ENCODE results near the gene FZD10. TPM values are rescaled to one million over a fixed set of nuclear protein-coding genes. Genes with fewer than 3 reads are reported as not detected.

The FZD10 gene
- total and polyA plus RNA-seq, 2 of the 8 experiments (the other 6 are each of a cell fraction or from before 2014, with no cell fraction given): 0.11 to 0.60 TPM

DNA sequence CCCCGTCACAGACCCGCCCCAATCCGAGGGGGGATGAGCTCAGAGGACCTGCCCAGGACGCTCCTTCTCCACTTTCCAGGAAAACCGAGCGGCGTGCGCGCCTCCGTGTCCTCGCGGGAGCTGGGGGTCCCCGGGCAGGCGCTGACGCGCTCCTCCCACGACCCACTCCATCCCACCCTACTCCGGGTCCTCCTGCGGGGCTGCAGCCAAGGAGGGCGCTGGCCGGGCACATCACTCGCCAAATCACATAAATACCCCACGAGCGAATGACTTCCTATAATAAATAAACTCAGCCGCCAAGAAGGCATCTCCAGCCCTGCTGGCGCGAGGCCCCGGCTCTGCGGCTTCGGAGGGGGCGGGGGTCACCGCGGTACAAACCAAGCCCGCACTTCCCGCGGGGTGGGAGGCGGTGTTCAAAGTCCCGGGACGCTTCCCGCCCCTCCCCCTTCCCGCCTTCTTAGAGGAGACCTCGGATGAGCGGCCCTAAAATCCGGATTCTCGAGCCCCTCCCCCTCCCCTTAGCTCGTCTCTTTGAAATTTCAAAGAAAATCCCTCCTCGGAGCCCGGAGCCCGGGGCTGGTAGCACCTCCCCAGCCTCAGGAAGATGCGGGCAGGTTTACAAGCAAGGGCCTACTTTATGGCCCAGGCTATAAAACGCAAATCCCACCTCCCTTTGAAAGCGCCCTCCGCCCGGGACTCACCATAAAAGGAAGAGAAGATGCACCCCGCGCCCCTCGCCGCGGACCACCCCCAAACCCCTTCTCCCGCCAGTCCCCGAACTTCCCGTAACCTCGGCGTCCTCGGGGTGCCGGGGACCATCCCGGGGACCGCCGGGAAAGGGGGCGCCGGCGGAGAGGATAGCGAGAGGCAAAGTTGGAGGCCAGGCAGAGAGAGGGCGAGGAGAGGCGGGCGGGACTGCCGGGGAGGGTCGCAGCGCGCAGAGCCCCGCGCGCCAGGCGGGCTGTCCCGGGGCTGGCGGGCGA is 712 bp upstream of the FZD10 start:
- FAIRE-seq (no peak), DNase-seq (ENCODE audit: low read depth in 1 of 2, low spot score in 2 of 2) (peak; percentile 59 to 81)
- Histone ChIP-seq H3K23ac (ENCODE audit: insufficient read length) (no peak overlapping the region), H4K8ac (ENCODE audit: extremely low read depth, insufficient read depth, low read length) (peak overlapping the region; percentile 79; the same call in 1 of the 2 replicates), H2BK12ac (ENCODE audit: low read depth, low read length) (peak overlapping the region; percentile 50; the same call in 1 of the 2 replicates), H3K4me1 (replicated peaks in 1 of 4; ENCODE audit: control insufficient read depth in 3 of 4, insufficient read depth in 4 of 4, low read length in 3 of 4) (peaks cover 7 to 40% (median 33%) of the 10 kb centered on the region in 4 experiments), H3K27me3 (replicated peaks in 1 of 4; ENCODE audit: control insufficient read depth in 3 of 4, extremely low read depth in 1 of 4, insufficient read depth in 3 of 4, low read length in 3 of 4) (peaks cover 69 to 90% (median 81%) of the 10 kb centered on the region in 4 experiments), H2AFZ (ENCODE audit: low read length) (no peak overlapping the region), H3K27ac (ENCODE audit: low read depth, low read length) (no peak overlapping the region), H3K79me1 (ENCODE audit: low read depth, low read length) (no peaks in the 10 kb centered on the region), H4K5ac (ENCODE audit: insufficient read length, low read depth, low read length) (no peak overlapping the region), H3K79me2 (ENCODE audit: control insufficient read depth in 1 of 2, insufficient read depth in 2 of 2, low read length in 2 of 2) (no peaks in the 10 kb centered on the region), H3K9ac (replicated peaks in 1 of 4; ENCODE audit: extremely low read depth in 1 of 4, low read depth in 3 of 4, low read length in 3 of 4) (no peak overlapping the region), H3K56ac (replicated peaks; ENCODE audit: insufficient read length, low read depth, low read length) (no peak overlapping the region), H2BK20ac (ENCODE audit: low read length) (no peak overlapping the region), H3K14ac (ENCODE audit: insufficient read length) (no peak overlapping the region), H2BK15ac (ENCODE audit: low read length) (no peak overlapping the region; the same call in 1 of the 2 replicates), H4K91ac (replicated peaks; ENCODE audit: insufficient read length, low read length) (no peak overlapping the region), H3K4me3 (ENCODE audit: extremely low read depth in 1 of 4, insufficient read depth in 2 of 4, low read depth in 3 of 4, low read length in 4 of 4) (peak overlapping the region; percentile 29 to 70 (median 42)), H3K4ac (replicated peaks; ENCODE audit: insufficient read length, low read depth, low read length) (no peak overlapping the region), H3K36me3 (ENCODE audit: control insufficient read depth in 2 of 4, insufficient read depth in 4 of 4, low read length in 3 of 4) (peaks cover 0 to 8% (median 0%) of the 10 kb centered on the region in 4 experiments; a peak in 1 of 8 replicates), H2AK5ac (ENCODE audit: low read depth, low read length) (no peak overlapping the region), H3K23me2 (ENCODE audit: low read depth, low read length) (peaks cover 15% of the 10 kb centered on the region; the same call in 1 of the 2 replicates), H4K20me1 (replicated peaks in 1 of 2; ENCODE audit: control insufficient read depth in 1 of 2, insufficient read depth in 2 of 2, low read length in 2 of 2) (peaks cover 18 to 21% of the 10 kb centered on the region in 2 experiments), H3K4me2 (ENCODE audit: insufficient read depth in 1 of 2, low read depth in 2 of 2, low read length in 2 of 2) (peak overlapping the region; percentile 74 to 90), H3K9me3 (ENCODE audit: insufficient read depth in 2 of 2, low read depth in 1 of 2, low read length in 1 of 2) (no peaks in the 10 kb centered on the region; a peak in 1 of 4 replicates), H3K18ac (ENCODE audit: extremely low read depth, low read length) (no peak overlapping the region; the same call in 1 of the 2 replicates), H2BK120ac (replicated peaks; ENCODE audit: low read depth, low read length) (no peak overlapping the region), H2BK5ac (ENCODE audit: low read depth, low read length) (no peak overlapping the region; the same call in 1 of the 2 replicates)
- CTCF ChIA-PET (ENCODE audit: partially characterized antibody): interaction anchor here (0.6 to 1.9 kb wide), 5 partner anchors 45 to 147 kb away, joined by 3 to 5 read pairs (median 3); no protein-coding TSS in a partner anchor
- POLR2A ChIA-PET (ENCODE audit: partially characterized antibody): interaction anchor here (1.0 to 1.3 kb wide), 2 partner anchors 9 to 14 kb away, joined by 3 read pairs; no protein-coding TSS in a partner anchor
- WGBS, 2 experiments (ENCODE audit: extremely low coverage in 1 of 2, insufficient coverage in 1 of 2, insufficient read length in 1 of 2, insufficient replicate concordance in 2 of 2, low coverage in 1 of 2, low lambda C conversion rate in 2 of 2, missing lambda C conversion rate in 1 of 2): 0% methylated on average over 35 of the region's 87 CpGs; no CpG with 5 or more reads in 1 of the 2 experiments
- TF ChIP-seq GABPA (IDR thresholded peaks at IDR 0.05; ENCODE audit: borderline replicate concordance, insufficient read depth, low read length): no peak
- peak; percentile 32 for TF ChIP-seq KDM4A (IDR thresholded peaks at IDR 0.05; ENCODE audit: low read depth, low read length, severe bottlenecking)
- TF ChIP-seq MAFK (IDR thresholded peaks at IDR 0.05; ENCODE audit: low read depth, low read length): no peak
- TF ChIP-seq CREB1 (IDR thresholded peaks at IDR 0.05): no peak
- TF ChIP-seq SP1 (IDR thresholded peaks at IDR 0.05; ENCODE audit: low read depth, low read length): peak; percentile 44; the same call in 1 of the 2 replicates
- 0 out of 2 replicates have a peak, but pooled peaks have one; percentile 29 for TF ChIP-seq TAF1 (IDR thresholded peaks at IDR 0.05; ENCODE audit: low read depth, low read length)
